GM19455 (cell line): Measurements from ENCODE around the gene RBM6.
"Not testable (repeated sequence)": the region's sequence is repeated elsewhere in the genome, so short reads cannot be mapped to it uniquely, and the experiment has no call there.

Experiments used
- ATAC-seq: cut with Tn5 transposase; IDR thresholded peaks from one replicate; pipeline ENCODE4 v1.9.1; 2021; ENCODE audit not compliant: unreplicated experiment

Gene RBM6

DNA sequence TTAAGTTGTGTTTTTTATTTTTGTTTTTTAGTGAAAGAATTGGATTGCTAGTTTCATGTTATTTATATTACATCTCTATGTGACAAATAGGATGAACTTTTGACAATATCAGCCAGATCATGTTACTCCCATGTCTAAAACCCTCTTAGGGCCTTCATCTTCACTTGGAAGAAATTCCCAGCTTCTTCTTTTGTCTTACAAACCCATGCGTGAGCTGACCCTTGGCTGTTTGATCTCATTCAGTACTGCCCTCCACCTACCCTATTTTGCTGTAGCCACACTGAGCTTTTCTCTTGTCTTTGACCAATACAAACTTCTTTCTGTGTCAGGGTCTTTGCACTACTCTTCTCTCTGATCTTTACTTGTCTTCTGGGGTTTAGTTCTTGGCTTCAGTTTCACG is 37.0 kb downstream of the RBM6 start:
- ATAC-seq: no peak

DNA sequence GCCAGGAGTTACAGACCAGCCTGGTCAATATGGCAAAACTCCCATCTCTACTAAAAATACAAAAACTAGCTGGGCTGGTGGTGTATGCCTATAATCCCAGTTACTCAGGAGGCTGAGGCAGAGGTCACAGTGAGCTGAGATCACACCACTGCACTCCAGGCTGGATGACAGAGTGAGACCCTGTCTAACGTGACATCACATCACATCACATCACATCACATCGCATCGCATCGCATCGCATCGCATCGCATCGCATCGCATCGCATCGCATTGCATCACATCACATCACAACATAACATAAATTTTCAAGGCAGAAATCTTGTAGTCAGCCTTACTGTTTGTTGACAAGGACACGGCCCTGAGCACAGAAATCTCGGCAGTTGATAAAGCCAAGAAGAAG is 44.4 kb downstream of the RBM6 start:
- no peak for ATAC-seq

DNA sequence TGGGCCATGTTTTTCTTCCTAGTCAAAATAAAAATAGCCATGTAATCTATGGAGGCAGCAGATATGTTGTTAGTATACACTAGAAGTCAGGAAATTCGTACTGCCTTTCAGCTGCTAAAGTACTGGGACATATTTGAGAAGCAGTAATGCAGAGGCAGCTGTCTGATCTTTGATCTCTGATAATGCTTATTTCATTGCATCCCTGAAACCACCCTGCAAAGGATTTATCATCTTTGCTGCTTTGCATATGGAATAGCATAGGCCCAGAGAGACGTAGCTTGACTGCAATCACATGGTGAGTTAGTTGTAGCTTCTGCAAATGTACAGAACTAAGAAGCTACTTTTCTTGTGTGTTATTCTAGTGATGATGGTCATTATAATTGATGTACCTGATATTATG is 52.4 kb downstream of the RBM6 start:
- ATAC-seq: no peak

DNA sequence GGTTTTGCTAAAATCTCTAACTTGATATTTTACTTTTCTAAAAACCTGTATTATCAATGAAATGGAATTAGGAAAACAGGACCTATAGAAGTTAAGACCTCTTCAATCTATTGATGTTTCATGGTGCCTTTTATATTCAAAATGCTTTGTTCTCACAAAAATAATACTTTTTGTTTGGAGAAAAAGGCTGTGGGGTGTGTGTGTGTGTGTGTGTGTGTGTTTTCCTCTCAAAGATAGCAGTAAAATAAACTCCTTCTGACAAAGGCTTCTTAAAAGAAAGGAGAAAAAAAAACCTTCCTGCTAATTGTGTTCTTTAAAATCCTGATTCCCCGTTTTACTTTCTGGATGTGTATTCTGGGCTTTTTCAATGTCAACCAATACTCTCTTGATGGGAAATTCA is 54.5 kb downstream of the RBM6 start:
- no peak for ATAC-seq

DNA sequence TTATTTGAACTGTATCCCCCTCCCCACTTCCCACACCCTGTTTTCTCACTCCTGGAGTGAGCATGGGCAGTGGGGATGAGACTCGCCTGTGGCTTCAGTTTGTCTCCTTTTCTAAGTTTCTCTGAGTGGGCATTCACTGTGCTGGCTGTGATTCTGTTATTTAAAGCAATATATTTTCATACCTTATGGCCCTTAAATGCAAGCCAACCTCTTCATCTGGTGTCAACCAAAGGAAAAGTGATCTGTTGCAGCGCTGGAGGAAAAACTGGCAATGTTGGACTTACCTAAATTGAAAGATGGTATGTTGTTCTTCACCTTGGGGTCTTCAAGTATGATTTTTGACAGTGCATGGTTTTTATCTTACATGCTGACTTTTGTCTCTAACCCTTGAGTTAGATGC is 56.1 kb downstream of the RBM6 start:
- no peak for ATAC-seq

DNA sequence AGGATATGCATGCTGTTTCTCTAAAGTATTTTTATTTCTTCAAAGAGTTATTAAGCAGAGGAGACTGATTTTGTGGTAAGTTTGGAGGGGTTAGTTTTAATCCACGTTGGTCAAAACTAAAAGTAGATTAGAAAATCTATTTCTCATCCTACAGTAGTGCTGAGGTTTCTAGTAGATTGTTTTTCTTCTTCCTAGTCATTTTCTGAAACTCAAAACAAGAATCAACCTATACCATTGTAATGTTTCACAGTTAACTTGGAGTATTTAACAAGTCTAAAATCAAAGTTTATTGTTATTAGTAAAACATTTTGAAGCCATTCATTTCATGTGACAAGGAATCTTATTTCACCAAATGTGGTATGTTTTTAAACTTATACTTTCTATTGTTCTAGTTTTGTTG is 57.9 kb downstream of the RBM6 start:
- ATAC-seq: no peak

DNA sequence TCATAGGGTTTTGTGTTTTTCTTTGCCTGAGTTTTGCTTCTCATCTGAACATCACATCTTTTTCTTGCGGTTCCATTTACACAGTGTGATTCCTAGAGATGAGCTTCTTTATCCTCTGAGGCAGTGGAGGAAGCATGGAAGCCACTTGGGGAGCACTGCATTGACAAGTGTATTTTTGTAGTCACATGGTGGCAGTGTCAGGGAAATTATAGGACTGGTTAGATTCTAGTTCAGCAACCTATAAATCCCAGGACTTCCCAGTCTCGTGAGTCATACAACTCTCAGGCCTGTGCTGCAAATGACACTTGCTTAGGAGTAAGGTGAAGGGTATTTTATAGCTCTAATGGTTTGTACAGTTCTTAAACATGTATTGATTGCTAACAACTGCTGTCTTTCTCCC is 58.4 kb downstream of the RBM6 start:
- no peak for ATAC-seq

DNA sequence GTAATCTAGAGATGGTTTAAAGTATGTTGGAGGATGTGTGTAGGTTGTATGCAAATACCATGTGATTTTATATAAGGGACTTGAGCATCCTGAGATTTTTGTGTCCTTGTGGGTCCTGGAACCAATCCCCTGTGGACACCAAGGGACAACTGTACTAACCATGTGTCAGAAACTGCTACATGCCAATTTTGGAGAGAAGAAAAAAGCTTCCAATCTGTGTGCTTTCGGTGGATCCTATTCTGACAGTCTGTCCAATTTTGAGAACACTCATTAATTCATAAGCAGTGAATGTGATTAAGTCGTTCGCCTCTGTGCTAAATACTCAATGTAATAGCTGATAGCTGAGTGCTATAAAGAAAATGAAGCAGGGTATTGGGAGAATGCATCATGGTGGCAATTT is 61.6 kb downstream of the RBM6 start:
- no peak for ATAC-seq

DNA sequence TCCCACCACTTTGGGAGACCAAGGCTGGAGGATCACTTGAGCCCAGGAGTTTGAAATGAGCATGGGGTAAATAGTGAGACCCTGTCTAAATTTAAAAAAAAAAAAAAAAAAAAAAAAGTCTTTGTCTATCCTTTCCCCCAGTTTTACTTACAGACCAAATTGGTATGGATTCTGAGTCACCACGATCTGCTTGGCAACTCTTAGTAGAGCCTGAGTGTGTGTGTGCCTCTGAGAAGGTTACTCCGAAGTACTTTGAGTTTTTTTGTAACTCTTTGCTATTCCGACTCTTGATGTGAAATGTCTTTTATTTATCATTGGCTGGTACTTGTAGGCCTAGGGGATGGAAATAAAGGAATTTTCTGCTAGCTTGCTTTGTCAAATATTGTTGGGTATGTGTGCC is 63.3 kb downstream of the RBM6 start:
- no peak for ATAC-seq

DNA sequence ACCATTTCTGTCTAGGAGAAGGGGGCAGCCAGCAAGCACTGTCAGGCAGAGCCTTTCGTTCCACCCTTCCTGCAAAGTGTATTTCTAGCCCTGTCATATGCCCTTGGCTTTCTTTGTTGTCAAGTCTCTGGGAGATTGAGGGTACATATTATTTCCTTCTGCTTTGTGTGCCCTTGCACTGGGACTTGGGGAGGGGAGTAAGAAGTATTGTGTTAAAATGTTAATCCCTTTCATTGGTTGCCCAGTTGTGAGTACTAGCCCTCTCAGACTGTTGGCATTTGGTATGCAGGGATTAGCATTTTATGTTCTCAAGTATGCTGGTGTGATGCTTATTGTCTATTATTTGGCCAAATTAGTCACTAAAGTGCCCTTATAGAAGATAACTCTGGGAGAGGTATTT is 63.9 kb downstream of the RBM6 start:
- no peak for ATAC-seq

DNA sequence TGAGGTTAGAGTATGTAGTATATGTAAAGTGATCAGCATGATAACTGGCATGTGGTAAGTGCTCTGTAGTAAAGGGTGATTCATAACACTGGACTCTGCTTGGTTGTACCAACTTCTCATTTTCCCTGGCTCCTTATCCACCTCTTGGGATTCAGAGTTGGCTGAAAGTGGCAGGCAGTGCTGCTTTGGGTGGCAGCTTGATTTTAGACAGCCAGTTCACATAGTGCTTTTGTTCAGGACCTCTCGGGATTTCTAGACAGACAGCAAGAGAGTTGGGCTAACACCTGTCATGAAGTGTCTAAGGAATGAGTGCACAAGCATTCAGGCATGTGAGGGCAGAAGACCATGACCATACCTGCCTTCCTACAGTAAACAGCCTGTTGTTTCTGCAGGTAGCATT is 69.0 kb downstream of the RBM6 start:
- ATAC-seq: no peak

DNA sequence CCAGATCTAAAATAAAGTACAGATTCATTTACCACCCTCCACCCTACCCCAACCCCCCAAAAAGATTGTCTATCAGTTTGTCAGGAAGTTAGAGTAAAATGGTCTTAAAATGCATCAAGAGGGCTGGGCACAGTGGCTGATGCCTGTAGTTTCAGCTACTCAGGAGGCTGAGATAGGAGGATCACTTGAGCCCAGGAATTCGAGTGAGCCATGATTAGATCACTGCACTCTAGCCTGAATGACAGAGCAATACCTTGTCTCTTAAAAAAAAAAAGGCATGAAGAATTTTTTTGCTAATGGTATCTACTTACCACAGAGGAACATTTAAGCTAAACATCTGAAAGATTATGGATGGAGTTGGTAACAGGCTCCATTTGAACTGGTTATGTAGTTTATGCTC is 71.0 kb downstream of the RBM6 start:
- ATAC-seq: no peak

DNA sequence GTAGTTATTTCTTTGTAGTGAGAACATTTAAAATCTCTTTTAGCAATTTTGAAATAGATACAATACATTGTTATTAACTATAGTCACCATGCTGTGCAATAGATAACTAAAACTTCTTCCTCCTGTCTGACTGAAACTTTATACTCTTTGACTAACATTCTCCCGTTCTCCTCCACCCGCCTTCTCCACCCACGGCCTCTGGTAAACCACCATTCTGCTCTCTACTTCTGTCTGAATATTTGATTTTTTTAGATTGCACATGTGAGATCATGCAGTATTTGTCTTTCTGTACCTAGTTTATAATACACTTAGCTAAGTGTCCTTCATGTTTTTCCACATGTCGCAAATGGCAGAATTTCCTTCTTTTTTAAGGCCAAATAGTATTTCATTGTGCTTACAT is 76.0 kb downstream of the RBM6 start:
- no peak for ATAC-seq

DNA sequence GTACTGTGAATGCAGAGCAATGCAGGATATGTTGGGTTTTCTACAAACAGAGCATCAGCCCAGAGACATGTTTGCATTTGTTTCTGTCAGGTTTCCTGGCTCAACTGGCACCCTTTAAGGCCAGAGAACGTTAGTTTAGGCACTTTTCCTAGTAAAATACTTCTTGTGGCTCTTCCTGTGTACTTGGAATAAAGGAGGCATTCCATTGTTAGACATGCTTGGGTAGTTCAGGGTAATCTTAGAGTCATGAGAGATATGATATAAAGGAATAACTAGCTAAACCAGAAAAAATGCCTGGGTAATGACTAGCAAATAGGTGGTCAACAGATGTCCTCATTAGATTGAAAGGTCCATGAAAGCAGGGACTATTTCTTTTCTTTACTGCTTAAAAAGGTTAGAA is 88.4 kb downstream of the RBM6 start:
- no peak for ATAC-seq

DNA sequence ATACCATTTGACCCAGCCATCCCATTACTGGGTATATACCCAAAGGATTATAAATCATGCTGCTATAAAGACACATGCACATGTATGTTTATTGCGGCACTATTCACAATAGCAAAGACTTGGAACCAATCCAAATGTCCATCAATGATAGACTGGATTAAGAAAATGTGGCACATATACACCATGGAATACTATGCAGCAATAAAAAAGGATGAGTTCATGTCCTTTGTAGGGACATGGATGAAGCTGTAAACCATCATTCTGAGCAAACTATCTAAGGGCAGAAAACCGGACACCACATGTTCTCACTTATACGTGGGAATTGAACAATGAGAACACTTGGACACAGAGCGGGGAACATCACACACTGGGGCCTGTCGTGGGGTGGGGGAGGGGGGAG is 91.3 kb downstream of the RBM6 start:
- not testable (repeated sequence) for ATAC-seq

DNA sequence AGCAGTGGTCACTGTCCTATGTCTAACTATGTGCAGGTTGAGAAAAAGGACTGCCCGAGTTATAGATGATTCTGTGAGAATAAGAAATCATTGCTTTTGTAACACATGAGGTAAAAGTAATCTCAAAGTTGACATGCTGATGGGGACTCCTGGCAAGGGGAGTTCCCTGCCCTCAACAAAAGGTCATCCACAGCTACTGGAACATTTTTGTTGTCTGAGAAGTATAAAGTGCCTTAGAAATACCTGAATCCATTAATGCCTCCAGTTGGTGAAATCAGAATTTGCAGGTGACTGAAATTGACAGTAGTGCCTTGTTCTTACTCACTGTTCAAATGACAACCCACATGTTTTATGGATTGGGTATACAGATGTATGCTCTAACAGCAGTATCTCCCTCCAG is 105.0 kb downstream of the RBM6 start:
- no peak for ATAC-seq

DNA sequence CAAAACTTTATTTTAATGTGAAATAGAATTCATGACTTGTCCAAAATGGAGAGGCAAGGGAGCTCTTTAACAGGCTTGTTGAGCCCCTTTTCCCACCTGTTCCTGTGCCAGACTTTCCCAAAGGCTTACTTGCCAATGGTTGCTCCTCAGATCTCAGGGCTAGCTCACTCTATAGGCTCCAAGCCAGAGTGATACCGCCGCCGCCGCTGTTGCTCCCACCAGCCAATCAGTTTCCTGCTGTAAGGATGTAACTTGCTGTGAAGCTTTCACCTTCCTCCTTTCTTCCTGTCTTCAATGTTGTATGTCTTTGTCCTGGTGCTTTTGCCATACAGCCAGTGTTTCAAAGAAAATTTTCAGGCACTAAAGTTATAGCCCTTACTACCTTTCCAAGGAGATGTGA is 107.5 kb downstream of the RBM6 start:
- ATAC-seq: no peak

DNA sequence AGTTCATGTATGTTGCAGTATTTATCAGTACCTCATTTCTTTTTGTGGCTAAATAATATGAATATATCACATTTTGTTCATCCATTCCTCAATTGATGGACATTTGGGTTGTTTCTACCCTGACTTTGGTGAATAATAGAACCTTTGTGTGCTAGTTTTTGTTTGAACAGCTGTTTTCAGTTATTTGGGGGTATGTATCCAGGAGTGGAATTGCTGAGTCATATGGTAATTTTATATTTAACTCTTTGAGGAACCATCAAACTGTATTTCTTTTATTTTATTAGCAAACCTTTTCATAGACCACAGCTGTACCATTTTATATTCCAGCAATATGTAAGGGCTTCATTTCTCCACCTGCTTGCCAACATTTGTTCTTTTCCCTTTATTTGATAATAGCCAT is 110.4 kb downstream of the RBM6 start:
- no peak for ATAC-seq

DNA sequence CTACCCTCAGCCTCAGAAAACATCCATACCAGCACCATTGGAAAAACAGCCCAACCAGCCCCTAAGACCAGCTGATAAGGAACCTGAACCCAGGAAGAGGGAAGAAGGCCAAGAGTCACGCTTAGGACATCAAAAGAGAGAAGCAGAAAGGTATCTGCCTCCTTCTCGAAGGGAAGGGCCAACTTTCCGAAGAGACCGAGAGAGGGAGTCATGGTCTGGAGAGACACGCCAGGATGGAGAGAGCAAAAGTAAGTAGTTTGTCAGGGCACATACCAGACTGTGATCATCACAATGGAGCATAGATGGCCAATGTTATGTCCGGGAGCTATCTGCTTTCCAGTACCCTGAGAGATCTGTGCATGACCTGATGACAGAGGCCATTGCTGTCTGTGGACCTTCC is 117.8 kb downstream of the RBM6 start:
- no peak for ATAC-seq

DNA sequence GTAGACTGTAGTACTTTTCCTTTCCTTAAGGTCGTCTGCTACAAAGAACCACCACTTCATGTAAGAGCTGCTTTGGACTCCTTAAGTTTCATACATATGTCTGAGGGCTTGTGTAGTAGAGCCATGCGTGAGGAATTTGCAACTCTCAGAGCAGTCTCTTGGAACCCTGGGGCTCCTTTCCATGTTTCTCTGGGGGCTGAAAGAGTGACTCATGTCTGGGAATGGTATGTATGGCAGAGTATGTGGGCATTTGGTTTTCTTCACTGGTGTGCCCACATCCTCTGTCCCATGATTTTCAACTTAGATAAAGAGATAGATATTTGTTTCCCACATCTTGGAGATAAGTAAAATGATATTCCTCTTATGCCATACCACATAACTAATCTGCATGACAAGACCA is 128.2 kb downstream of the RBM6 start:
- ATAC-seq: no peak

DNA sequence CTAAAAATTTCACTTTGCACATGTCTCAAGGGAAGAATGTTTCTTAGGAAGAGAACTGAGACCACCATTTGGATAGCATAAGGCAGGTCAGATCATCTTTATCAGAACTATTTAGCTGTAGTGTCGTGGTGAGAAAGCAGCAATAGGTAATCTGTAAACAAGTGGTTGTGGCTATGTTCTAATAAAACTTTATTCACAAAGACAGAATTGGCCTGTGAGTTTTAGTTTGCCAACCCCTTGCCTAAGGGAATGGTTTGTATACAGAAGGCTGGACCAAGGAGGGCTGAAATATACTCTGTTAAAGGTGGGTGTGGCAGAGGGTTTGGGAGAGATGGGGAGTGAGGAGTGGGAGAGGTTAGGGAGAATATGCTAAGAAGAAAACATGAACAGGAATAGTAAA is 138.1 kb downstream of the RBM6 start:
- no peak for ATAC-seq

DNA sequence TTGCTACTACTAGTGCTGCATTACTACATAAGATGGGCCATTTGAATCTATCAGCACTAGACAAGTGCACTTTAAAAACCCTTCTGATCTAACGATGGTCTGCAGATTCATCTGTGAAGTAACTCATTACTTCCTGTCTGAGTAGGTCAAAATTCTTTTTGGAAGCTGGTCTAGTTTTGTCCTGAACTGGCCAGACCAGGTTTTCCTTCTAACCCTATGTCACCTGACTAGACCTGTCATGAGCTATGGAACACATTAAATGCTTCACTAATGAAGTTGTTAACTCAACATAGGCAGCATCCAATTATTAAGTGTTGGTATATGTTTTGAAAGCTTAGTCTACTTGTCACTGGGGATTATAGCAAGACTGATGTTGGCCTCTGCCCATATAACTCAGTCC is 138.7 kb downstream of the RBM6 start:
- ATAC-seq: no peak

DNA sequence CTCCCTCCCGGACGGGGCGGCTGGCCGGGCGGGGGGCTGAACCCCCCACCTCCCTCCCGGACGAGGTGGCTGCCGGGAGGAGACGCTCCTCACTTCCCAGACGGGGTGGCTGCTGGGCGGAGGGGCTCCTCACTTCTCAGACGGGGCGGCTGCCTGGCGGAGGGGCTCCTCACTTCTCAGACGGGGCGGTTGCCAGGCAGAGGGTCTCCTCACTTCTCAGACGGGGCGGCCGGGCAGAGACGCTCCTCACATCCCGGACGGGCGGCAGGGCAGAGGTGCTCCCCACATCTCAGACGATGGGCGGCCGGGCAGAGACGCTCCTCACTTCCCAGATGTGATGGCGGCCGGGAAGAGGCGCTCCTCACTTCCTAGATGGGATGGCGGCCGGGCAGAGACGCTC is 145.0 kb downstream of the RBM6 start:
- ATAC-seq: not testable (repeated sequence)
